Left ventricle myocardium superior (tissue), 1 donor: Measurements from ENCODE around the gene CAV2. TPM values are rescaled to one million over a fixed set of nuclear protein-coding genes. Genes with fewer than 3 reads are reported as not detected.
A peak's percentile ranks its signal among the peaks of the same experiment; 100 is the strongest.

Source experiments
- ATAC-seq: fragments of 200-7000 bp; cut with Tn5 transposase; one replicate; pipeline ENCODE4 v1.9.1; 2020; ENCODE audit warnings: mild to moderate bottlenecking, moderate library complexity
- DNase-seq: peaks from one replicate; pipeline ENCODE4 v3.0.0-alpha.2; 2020
- intact Hi-C: fragments of 100-400 bp; cut with micrococcal nuclease; formaldehyde crosslinking; loops from one replicate; pipeline ENCODE4 v1.11.0; 2022
- total RNA-seq: library from RNA; stranded (reverse); fragmentation: NEBNext Ultra II Directional; extraction: Animal tissue kit (Norgen Biotek cat#: 25700); gene quantifications from one replicate; pipeline ENCODE4 v1.2.1, GENCODE V29; 2021
- donor health status: DM: no; HTN: yes; CAD: no; lungs with severe emphysema.

Gene CAV2
- total RNA-seq, 1 donor from 2014 or later = 204 TPM

DNA sequence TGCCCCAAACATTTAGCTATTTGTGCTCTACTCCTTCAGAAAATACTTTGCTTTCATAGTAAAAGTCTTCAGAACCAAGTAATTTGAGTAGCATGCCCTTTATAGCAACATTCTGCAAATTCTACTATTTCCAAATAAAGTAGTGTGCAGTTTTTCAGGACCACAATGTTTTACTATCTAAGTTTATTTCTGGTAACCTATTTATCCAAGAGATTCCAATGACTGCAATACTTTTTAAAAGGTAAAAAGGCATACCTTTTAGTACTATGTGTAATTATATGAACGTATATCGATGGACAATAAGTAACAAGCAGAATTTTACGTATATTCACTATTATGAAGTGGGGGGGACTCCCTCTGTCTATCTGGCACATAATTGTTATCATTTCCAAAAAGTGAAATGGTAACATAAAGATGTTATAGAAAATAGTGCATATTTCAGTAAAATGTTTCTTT lies 6.9 kb upstream of the CAV2 start:
- DNase-seq = no peak
- intact Hi-C loops = loop anchor here (10.0 kb wide), 1 partner anchor 48 kb away; no protein-coding TSS in a partner anchor
- ATAC-seq = no peak

DNA sequence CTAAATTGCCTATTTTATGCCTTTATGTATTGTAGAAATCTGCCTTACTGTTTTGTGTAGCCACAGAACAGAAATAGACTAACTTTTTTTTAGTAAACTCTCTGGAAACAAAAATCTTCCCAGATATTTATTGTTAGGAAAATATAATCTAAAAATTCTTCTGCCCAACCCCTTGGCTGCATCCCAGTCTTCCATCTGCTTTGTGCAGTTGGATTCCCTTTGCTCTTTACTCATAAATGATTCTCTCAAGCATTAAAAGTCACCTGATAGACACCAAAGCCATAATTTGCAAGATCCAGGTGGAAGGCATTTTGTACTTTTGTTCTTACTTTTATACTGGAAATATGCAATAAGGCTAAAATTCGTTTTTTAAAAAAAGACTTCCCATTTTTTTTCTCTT lies 6.1 kb upstream of the CAV2 start:
- ATAC-seq (no peak), DNase-seq (no peak)
- intact Hi-C loops = loop anchor here (10.0 kb wide), 1 partner anchor 49 kb away; no protein-coding TSS in a partner anchor

DNA sequence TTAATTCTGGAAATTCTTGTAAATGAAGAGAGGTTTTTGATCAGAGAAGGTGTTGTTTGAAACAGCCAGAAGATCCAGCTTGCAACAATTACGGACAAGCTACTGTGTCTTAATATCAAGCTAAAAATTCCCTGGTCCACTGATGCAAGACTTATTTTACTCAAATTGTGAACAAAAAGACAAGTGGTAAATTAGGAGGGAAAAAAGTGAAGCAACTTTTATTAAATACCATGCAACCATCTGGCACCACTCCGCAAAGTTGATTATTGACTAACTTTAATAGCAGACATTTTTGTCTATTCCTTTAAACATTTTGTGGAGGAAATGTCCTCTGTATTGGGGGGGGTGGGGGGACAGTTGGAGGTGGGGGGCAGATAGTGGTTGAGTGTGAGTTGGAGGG lies 5.1 kb upstream of the CAV2 start:
- ATAC-seq = no peak
- no peak for DNase-seq
- intact Hi-C loops = loop anchor here (10.0 kb wide), 1 partner anchor 50 kb away; no protein-coding TSS in a partner anchor

DNA sequence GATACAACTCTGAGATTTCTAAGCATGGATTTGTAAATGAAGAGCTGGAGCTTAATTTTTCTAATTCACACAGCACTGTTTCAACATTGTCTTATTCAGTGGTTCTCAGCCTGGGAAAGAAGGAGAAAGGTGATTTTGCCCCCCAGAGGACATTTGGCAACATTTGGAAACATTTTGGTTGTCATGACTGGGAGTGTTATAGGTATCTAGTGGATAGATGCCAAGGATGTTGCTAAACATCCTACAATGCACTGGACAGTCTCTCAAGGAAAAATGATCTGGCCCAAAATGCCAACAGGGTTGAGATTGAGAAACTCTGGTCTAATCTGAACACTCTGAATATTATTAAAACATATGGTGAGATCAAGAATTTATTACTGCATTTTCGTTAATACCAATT lies 3.8 kb upstream of the CAV2 start:
- ATAC-seq = no peak
- no peak for DNase-seq
- intact Hi-C loops = loop anchor here (10.0 kb wide), 1 partner anchor 51 kb away; no protein-coding TSS in a partner anchor

DNA sequence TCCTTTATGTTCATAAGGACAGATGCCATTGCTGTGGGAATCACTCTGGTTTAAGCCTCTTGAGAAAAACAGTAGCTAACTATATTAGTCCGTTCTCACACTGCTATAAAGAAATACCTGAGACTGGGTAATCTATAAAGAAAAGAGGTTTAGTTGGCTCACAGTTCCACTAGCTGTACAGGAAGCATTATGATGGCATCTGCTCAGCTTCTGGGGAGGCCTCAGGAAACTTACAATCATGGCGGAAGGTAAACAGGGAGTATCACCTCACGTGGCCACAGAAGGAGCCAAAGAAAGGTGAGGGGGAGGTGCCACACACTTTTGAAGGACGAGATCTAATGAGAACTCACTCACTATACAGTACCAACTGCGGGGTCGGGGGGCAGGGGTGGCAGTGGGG lies 2.9 kb upstream of the CAV2 start:
- intact Hi-C loops = loop anchor here (10.0 kb wide), 1 partner anchor 52 kb away; no protein-coding TSS in a partner anchor
- DNase-seq (no peak), ATAC-seq (no peak)

DNA sequence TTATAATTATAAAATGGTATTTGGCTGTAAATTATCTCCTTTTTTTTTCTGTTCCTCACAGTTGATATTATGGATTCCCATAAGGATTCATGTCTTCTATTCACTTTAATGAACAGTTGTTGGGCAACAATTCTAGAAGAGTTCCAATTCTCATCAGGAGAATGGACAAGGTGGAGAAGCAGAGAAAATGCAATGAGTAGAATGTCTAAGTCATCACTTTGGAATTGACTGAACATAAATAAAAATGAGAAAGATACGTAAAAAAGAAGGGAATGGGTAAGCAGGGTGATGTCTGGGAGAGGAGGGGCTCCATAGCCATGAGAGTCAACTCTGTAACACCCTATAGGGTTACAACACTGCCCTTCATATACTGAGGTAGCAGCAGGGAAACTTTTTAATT lies 1.8 kb upstream of the CAV2 start:
- DNase-seq (no peak), ATAC-seq (no peak)
- intact Hi-C loops = loop anchor here (10.0 kb wide), 1 partner anchor 53 kb away; no protein-coding TSS in a partner anchor

DNA sequence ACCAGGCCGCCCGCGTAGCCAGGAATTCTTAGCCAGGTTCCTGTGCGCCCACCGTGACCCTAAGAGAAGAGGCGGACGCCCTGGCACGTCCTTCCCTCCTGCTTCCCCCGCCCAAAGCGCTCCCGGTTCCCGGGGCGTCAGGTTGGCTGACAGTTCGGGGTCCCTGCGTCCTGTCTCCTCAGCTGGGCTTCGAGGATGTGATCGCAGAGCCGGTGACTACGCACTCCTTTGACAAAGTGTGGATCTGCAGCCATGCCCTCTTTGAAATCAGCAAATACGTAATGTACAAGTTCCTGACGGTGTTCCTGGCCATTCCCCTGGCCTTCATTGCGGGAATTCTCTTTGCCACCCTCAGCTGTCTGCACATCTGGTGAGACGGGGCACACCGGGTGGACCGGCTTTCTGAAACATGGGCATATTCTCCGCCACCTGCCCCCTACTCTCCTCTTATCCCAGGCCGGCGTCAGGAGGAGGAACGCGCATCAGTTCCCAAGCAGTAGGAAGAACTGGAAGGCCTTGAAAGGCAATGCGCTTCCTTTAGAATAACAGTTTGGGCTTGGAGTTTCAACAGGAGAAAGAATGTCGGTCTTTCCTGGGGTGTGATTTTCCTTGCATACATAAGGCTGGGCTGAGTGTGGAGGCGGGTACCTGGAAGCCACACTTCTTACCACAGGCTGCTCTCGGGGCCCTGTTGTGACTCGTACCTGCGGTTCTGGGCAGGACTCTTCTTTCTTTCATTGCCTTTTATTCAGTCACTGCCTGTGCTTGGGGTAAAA lies 728 bp downstream of the CAV2 start:
- ATAC-seq (peak; percentile 43), DNase-seq (peak; percentile 41)
- intact Hi-C loops = no loop called here

DNA sequence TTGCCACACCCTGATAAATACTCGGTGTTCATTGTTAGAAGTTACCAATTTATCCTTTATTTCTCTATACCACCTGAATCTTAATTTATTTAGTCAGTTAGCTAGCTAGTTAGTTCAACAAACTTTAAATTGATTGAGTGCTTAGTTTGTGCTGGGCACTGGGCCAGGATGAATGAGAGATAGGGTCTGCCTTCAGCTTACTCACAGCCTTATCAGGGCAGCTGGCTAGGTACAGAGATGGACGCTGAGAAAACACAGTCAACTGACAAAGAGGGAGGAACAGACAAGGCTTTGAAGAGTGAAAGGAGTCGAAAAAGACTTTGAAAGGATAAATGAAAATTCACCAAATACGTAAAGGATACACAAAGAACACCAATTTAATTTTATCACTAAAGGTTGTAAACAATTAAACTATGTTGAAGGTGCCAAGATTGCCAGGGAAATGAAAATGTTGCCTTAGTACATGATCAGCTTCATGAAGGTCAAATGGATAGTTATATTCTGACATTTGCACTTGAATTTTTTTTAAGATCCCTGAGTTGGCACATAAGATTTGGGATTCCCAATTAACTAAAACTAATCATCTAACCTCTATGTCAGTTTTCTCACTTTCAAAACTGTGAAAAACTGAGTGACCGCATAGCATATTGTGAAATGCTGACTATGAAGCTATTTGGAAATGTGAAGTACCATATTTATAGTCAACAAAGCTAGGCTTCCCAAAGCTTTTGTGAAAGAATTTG lies 2.1 kb downstream of the CAV2 start:
- intact Hi-C loops = no loop called here
- DNase-seq = no peak
- ATAC-seq = peak; percentile 44

DNA sequence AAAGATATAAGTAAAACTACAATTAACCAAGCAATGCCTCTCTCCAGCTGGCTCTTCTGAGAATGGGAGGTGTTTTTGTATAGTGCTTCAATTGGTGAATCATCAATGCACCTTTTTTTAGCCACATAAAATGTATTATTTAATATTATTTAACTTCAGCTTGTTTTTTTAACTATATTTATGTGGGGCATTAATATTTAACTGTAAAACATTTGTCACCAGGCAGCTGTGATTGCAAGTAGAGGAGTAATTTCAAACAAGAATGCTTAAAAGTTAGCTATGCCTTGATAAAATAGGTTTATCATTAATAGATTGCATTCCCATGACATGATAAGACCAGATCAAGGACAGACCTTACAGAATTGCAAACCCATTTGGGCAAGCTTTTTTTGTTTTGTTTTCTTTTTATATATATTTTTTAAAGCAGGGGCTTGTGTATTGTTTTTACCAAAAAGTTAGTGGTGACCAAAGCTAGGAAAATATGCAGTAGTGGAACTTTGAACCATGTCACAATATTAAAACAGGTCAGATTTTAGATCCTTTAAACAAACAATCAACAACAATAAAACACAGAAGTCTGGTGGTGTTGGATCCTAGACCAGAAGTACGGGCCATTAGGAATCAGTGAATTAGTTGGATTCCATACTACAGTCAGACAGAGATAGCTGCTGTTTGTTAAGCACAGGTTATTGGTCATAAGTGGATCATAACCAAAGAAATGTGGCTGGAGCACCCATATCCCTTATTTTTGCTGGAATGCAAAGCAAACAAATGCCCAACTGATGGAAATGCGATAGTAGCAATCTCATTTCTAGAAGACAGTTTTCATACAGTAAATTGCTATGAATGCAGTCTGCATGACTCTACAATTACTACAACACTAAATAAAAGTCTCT lies 2.9 kb downstream of the CAV2 start:
- intact Hi-C loops = no loop called here
- no peak for DNase-seq
- ATAC-seq = no peak

DNA sequence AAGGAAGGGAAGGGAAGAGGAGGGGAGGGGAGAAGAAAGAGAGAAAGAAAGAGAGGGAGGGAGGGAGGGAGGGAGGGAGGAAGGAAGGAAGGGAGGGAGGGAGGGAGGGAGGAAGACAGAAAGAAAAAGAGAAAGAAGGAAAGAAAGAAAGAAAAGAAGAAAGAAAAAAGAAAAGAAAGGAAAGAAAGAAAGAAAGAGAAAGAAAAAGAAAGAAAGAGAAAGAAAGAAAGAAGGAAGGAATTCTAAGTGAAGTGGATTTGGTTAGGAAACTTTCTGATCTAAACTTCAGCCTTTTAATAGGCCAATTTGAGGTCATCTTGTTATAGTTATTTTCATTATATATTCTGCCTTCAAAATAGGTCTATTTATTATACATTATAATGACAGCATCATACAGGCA lies 4.3 kb downstream of the CAV2 start:
- DNase-seq = no peak
- no peak for ATAC-seq
- intact Hi-C loops = no loop called here

DNA sequence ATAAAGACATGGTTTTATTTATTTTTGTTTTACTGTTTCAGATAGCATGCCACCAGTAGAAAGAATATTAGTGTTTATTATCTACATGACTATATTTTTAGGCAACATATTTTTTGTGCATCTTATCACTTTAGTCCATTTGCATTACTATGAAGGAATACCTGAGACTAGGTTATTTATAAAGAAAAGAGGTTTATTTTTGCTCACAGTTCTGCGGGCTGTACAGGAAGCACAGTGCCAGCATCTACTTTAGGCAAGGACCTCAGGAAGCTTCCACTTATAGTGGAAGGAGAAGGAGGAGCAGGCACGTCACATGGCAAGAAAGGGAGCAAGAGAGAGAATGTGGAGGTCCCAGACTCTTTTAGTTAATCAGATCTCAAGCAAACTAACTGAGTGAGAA lies 5.7 kb downstream of the CAV2 start:
- intact Hi-C loops = no loop called here
- DNase-seq = no peak
- ATAC-seq = no peak

DNA sequence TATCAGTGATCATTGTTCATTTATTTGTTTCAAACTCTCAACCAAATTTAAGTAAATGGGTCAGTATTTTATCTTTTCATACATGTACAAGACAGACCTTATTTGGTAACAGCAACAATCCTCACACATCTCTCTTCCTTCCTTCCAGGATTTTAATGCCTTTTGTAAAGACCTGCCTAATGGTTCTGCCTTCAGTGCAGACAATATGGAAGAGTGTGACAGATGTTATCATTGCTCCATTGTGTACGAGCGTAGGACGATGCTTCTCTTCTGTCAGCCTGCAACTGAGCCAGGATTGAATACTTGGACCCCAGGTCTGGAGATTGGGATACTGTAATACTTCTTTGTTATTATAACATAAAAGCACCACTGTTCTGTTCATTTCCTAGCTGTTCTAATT lies 6.3 kb downstream of the CAV2 start:
- intact Hi-C loops = no loop called here
- no peak for DNase-seq
- no peak for ATAC-seq

DNA sequence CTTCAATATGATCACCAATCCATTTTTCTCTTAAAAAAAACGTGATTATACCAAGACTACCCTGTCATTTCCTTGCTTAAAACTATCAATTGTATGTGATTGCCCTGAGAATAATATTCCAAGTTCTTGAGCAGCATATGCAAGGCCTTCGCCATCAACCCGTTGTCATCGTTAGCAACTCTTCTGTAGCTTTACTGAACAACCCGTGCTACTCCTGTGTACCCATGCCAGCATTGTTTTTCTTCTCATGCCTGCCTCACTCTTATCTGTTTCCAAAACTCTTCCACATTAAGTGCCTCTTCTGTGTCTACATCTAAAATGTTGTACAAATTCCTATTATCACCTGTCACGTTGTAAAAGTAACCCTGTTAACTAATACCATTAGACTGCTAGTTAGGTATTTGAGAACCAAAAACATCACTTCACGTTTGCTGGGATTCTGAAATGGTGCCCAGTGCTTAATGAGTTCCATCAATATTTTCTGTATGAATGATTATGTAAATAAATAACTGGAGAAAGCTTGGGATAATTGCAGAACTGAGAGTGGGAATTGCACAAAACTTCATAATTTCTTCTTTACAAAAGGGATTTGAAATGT lies 10.5 kb downstream of the CAV2 start:
- intact Hi-C loops = no loop called here
- ATAC-seq (no peak), DNase-seq (no peak)

DNA sequence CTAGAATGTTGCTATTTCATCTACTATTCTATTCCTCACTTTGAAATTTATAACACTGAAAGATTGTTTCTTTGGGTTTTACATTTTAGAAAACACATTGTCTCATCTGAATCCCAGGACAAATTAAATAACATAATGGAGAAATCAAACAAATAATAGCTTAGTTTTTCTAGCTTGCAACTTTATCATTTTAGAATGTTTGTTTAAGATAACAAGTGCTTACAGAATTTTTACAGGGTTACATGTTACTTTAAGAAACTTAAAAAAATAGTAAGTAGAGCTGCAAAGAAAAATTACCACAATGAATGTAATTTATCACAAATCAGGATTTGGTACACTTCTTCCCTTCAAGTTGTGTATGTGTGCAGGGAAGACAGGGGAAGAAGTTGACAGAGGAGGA lies 11.3 kb downstream of the CAV2 start:
- intact Hi-C loops = no loop called here
- DNase-seq (no peak), ATAC-seq (no peak)

DNA sequence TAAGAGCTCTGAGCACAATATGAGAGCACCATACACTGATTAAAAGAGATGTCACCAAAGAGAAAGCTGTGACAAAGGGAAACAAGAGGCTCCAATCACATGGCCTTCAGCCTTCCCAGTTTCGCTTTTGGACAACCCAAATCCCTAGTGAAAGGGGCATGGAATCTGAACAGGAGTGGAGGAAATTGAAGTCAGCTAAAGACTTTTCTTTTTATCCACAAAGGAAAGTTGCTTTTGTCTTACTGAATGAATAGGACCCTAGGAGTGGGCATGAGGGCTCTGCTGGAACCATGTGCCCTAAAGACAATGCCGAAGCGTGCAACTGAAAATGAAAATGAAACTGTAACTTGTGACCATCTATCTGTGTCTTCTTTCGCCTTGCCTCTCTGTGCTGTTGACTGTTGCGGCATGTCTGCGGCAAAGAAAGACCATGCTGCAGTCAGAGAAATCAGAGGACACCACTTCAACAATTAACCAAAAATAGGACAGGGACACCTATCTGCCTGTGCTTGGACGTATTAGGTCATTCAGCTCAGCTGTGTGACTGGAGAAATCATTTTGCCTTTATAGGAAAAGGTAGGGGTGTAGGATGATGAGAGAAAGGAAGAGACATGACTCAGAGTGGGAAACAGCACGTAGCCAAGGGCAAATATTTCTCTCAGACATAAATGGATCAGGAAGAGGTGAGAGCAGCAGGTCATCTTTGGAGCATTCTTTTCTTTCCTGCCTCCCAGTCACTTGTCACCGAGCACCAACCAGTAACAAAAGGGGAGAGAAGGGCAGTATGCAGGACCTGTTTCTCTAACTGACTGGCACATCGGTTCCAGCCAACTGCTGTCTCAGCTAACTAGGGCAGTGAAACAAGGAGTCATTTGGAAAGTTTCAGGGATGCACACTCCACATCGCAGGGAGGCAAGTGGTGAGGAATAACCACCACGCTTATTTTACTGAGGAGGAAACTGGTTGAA lies 12.3 kb downstream of the CAV2 start:
- peak; percentile 40 for DNase-seq
- peak; percentile 89 for ATAC-seq
- intact Hi-C loops = no loop called here

DNA sequence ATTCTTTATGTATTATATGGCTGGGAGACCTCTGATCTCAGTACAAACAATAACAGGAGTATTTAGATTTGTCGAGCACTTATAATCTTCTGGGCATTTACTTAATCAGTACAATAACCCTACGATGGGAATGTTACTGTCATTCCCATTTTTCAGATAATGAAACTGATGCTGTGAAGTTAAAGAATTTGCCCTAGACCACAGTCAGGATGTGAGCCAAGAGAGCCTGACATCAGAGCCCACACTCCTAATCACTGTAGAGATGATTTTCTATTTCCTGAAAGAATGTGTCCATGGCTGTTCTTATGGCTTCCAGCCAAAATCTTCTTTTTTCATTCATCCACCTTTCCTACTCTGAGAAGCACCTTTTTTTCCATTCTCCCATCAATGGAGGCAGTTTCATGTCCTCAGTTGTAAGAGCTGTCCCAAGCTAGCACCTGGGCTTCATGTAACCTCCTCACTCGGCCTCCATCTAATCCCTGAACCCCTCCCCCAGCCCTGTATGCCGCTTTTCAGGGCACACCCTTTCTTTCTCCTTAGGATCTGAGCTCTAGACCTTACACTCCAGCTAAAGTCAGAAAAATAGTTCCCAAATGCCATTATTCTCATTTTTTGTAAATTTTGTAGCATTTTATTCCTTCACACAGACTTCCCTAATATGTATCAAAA lies 13.1 kb downstream of the CAV2 start:
- ATAC-seq (no peak), DNase-seq (no peak)
- intact Hi-C loops = no loop called here

DNA sequence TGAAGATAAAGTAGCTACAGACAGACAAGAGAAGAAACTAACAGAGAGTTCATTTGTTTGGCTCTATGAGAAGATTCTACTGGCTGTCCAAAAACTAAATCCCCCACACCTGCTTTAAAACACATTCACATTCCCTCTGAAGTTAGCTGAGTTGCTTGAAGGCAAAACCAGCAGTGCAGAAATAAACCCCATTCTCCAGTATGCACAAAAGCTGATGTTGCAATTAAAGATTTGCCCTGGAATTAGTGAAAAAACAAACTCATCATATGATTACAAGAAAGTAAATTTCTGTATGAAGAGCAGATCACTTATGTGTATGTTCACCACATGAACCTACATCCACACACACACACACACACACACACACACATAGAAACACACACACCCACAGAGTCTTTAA lies 16.0 kb downstream of the CAV2 start:
- DNase-seq (no peak), ATAC-seq (no peak)
- intact Hi-C loops = no loop called here
